Stomach (tissue), 4 donors: ENCODE measurements around the gene VEZF1.

ENCODE experiments used
- CTCF ChIP-seq, 7 experiments: fragments of 450-650 bp in 4 of 7; fragments of 200-600 bp in 3 of 7; sonication (generic) in 3 of 7; IDR thresholded peaks; one replicate each; pipeline ENCODE4 v1.5.1; 2016 to 2019; ENCODE audit warnings: antibody characterized with exemption in 7 of 7, control low read depth in 2 of 7, mild to moderate bottlenecking in 1 of 7
- POLR2A ChIP-seq, 4 donors: fragments of 450-650 bp; IDR thresholded peaks; one replicate each; pipeline ENCODE4 v1.6.1; 2016; ENCODE audit warnings: antibody characterized with exemption in 4 of 4, control low read depth in 2 of 4, mild to moderate bottlenecking in 1 of 4, moderate library complexity in 1 of 4

GRCh38 chr17:57928928-57929327 is 59.1 kb downstream of the VEZF1 start:
- TF ChIP-seq CTCF (IDR thresholded peaks at IDR 0.05), result no peak
- TF ChIP-seq POLR2A (IDR thresholded peaks at IDR 0.05), result no peak
